Endothelial cell (in vitro differentiated cells): Measurements from ENCODE around the gene ZBED4. TPM values are rescaled to one million over a fixed set of nuclear protein-coding genes. Genes with fewer than 3 reads are reported as not detected.
A peak's percentile ranks its signal among the peaks of the same experiment; 100 is the strongest.

Source experiments
- DNase-seq: peaks from one replicate; pipeline ENCODE4 v3.0.0; 2021; ENCODE audit warnings: low spot score
- H3K27ac Mint-ChIP-seq: one replicate; pipeline ENCODE4 v1.8.0; 2021; ENCODE audit warnings: mixed read lengths, inconsistent platforms; ENCODE audit not compliant: unreplicated experiment
- H3K27me3 Mint-ChIP-seq: one replicate; pipeline ENCODE4 v1.8.0; 2021; ENCODE audit warnings: mild to moderate bottlenecking, moderate library complexity, mixed read lengths, inconsistent platforms; ENCODE audit not compliant: unreplicated experiment
- H3K36me3 Mint-ChIP-seq: one replicate; pipeline ENCODE4 v1.8.0; 2021; ENCODE audit warnings: mild to moderate bottlenecking, low read depth, mixed read lengths, inconsistent platforms; ENCODE audit not compliant: unreplicated experiment
- H3K4me1 Mint-ChIP-seq: one replicate; pipeline ENCODE4 v1.8.0; 2021; ENCODE audit warnings: mild to moderate bottlenecking, mixed read lengths, inconsistent platforms; ENCODE audit not compliant: unreplicated experiment
- H3K4me3 Mint-ChIP-seq: one replicate; pipeline ENCODE4 v1.8.0; 2021; ENCODE audit warnings: mild to moderate bottlenecking, mixed read lengths, inconsistent platforms; ENCODE audit not compliant: unreplicated experiment
- H3K9me3 Mint-ChIP-seq: one replicate; pipeline ENCODE4 v1.8.0; 2021; ENCODE audit warnings: mixed read lengths, inconsistent platforms; ENCODE audit not compliant: unreplicated experiment
- total RNA-seq: library from RNA; stranded (reverse); fragmentation: NEBNext Ultra II Directional; extraction: Animal tissue kit (Norgen Biotek cat#: 25700); gene quantifications from one replicate; pipeline ENCODE4 v1.2.1, GENCODE V29; 2021; ENCODE audit not compliant: unreplicated experiment
- TF ChIP-seq, protein P1 (sequence below): fragments of 200-600 bp; sonication (generic); IDR thresholded peaks from one replicate; pipeline ENCODE4 v1.5.0; 2021; ENCODE audit warnings: antibody characterized with exemption; ENCODE audit not compliant: unreplicated experiment

Gene ZBED4
- total RNA-seq, 1 donor from 2014 or later, result 22.6 TPM

DNA sequence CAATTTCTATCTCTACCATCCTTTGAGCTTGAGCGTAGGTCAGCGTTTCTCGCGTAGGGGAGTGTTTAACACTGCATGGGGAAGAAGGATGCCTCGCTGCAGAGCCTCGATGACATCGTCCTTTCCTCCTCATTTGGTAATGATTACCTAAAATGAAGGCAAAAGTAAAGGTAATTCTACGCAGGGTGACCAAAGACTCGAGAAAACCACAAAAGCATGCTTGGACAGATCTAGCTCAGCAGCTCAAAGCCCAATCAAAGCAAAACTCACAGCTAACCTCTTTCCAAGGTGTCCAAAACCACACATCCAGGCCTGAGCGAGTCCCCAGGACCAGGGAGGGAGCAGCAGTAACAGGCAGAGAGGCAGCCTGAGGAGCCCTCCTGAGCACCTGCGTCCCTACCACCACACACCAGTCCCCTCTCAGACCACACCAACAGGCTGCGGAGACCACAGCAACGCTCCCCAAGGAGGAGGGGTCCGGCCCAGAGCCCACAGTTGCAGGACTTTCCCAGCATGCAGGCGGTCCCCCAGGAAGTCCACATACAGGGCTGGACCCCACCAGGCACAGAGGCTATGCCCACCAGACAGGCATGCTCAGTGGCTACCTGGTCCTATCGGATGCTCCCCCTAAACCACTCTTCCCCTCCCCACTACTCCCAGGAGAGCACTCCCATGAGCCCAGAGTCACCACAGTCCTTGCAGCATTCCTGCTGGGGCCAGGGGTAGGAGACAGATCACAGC lies 29.3 kb upstream of the ZBED4 start:
- Mint-ChIP-seq H3K27me3 (peaks cover 3% of the 10 kb centered on the region), H3K36me3 (peaks cover 26% of the 10 kb centered on the region), H3K9me3 (no peaks in the 10 kb centered on the region), H3K4me3 (peak overlapping the region; percentile 62), H3K4me1 (peaks cover 29% of the 10 kb centered on the region), H3K27ac (no peak overlapping the region)
- TF ChIP-seq, protein P1, sequence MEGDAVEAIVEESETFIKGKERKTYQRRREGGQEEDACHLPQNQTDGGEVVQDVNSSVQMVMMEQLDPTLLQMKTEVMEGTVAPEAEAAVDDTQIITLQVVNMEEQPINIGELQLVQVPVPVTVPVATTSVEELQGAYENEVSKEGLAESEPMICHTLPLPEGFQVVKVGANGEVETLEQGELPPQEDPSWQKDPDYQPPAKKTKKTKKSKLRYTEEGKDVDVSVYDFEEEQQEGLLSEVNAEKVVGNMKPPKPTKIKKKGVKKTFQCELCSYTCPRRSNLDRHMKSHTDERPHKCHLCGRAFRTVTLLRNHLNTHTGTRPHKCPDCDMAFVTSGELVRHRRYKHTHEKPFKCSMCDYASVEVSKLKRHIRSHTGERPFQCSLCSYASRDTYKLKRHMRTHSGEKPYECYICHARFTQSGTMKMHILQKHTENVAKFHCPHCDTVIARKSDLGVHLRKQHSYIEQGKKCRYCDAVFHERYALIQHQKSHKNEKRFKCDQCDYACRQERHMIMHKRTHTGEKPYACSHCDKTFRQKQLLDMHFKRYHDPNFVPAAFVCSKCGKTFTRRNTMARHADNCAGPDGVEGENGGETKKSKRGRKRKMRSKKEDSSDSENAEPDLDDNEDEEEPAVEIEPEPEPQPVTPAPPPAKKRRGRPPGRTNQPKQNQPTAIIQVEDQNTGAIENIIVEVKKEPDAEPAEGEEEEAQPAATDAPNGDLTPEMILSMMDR, result no peak
- DNase-seq, result no peak

- H3K4me1 Mint-ChIP-seq, result peaks cover 29% of the 10 kb centered on the region
- no peak for DNase-seq
- peaks cover 26% of the 10 kb centered on the region for H3K36me3 Mint-ChIP-seq
- no peaks in the 10 kb centered on the region for H3K9me3 Mint-ChIP-seq
- TF ChIP-seq, protein P1, result no peak
- H3K27ac Mint-ChIP-seq, result no peak overlapping the region
- H3K27me3 Mint-ChIP-seq, result peaks cover 3% of the 10 kb centered on the region
- peak overlapping the region; percentile 62 for H3K4me3 Mint-ChIP-seq
These were observed 28.7 kb upstream of the ZBED4 start for GRCh38 chr22:49824936-49825335.

DNA sequence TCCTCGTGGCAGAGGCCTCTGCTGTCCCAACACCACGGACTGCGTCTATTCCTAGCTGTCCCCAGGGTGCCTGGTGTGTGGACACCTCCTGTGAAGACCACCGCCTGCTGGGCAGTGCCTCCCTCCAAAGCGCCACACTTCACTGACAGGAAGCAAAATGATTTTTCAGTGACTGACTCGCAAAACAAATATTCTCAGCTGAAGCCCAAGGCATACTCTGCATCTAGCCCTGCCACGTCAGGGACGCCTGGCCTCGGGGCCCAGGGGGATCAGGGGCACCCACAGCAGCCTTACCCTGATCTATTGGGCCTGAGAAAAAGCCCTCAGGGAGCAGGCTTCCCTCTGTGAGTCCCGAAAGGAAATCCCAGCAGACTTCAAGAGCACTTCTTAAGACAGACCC lies 28.2 kb upstream of the ZBED4 start:
- peak overlapping the region; percentile 42 for H3K27ac Mint-ChIP-seq
- no peak for DNase-seq
- peaks cover 3% of the 10 kb centered on the region for H3K27me3 Mint-ChIP-seq
- peaks cover 29% of the 10 kb centered on the region for H3K4me1 Mint-ChIP-seq
- H3K4me3 Mint-ChIP-seq, result peak overlapping the region; percentile 91
- TF ChIP-seq, protein P1, result no peak
- H3K36me3 Mint-ChIP-seq, result peaks cover 24% of the 10 kb centered on the region
- no peaks in the 10 kb centered on the region for H3K9me3 Mint-ChIP-seq

DNA sequence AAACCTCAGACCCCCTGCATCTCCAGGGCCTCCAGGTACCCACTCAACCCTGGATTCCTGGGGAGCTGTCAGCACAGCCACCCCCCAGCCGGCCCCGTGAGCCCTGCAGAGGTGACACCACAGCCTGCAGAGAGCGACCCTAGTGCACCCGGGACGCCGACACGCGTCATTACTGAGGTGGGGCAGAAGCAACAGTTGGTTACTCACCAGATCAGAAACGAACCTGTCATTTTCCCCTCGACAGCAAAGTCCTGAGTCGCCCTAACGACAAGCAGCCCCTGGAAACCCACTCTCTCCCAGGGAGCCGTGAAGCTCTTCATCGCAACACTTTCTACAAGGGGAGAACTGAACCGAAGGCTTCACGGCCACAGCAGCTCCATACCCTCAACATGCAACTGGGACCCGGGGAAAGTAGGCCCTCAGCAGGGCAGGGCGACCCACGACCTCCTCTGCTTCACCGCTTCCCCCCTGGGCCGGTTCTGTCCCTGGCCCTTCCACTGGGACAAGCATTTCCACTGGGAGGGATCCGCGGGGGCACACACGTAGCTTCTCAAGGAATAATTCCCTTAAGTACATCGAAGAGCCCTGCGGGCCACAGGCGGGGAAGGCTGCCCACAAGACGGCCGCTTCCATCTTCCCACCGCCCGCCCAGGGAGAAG lies 27.6 kb upstream of the ZBED4 start:
- TF ChIP-seq, protein P1, result no peak
- no peak for DNase-seq
- Mint-ChIP-seq H3K27ac (no peak overlapping the region), H3K4me3 (peak overlapping the region; percentile 91), H3K4me1 (peaks cover 29% of the 10 kb centered on the region), H3K27me3 (peaks cover 4% of the 10 kb centered on the region), H3K36me3 (peaks cover 18% of the 10 kb centered on the region), H3K9me3 (no peaks in the 10 kb centered on the region)
